ENCODE results near the gene HLA-DOB. TPM values are rescaled to one million over a fixed set of nuclear protein-coding genes. Genes with fewer than 3 reads are reported as not detected.

HLA-DOB gene
- total RNA-seq, result 1 to 10 TPM in 1 of 4 donors, not detected in 3; 5.7 TPM

DNA sequence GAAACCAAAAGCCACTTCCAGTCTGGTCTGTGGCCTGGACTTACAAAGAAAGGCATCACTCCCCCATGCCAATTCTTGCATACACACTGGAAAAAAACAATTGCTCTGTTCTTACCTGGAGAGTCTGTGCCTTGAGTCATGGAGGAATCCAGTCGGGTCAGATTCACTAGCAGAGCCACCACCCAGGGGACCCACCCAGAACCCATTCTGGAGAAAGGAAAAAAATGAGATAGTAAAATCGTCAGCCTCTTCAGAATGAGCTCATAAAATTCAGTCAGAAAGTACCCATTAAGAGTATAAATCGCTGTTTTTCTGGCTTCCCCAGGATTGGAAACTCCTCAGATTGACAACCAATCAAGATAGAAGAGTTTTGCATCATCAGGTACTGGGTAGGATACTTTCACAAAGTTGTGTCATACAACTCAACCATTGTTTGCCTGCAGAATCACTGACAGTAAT, at the start of gene HLA-DOB:
HLA-DOB (minus strand) TSS at position 257 of the 459 bp plus-strand sequence; CDS start at position 206, 51 bp downstream.
- H3K4me3 ChIP-seq, result peak within 1 kb of the TSS in 1 of 4 donors; percentile 29
- 24% methylated on average over 3 of the region's 3 CpGs; no CpG with 5 or more reads in 1 of the 2 donors for WGBS, 2 donors (ENCODE audit: low coverage in 1 of 2)

GRCh38 chr6:32865724-32866443, 49.1 kb upstream of the HLA-DOB start:
- Histone ChIP-seq H3K9me3 (no peaks in the 10 kb centered on the region), H3K4me1 (peaks cover 0 to 11% (median 1%) of the 10 kb centered on the region in 4 donors), H3K27me3 (peaks cover 8% of the 10 kb centered on the region), H3K4me3 (no peak overlapping the region), H3K36me3 (no peaks in the 10 kb centered on the region), H3K27ac (no peak overlapping the region)
- TF ChIP-seq POLR2A (IDR thresholded peaks at IDR 0.05) (no peak), POLR2AphosphoS5 (IDR thresholded peaks at IDR 0.05) (no peak), EP300 (IDR thresholded peaks at IDR 0.05; ENCODE audit: low read depth) (no peak)
- TF ChIP-seq, protein P1, sequence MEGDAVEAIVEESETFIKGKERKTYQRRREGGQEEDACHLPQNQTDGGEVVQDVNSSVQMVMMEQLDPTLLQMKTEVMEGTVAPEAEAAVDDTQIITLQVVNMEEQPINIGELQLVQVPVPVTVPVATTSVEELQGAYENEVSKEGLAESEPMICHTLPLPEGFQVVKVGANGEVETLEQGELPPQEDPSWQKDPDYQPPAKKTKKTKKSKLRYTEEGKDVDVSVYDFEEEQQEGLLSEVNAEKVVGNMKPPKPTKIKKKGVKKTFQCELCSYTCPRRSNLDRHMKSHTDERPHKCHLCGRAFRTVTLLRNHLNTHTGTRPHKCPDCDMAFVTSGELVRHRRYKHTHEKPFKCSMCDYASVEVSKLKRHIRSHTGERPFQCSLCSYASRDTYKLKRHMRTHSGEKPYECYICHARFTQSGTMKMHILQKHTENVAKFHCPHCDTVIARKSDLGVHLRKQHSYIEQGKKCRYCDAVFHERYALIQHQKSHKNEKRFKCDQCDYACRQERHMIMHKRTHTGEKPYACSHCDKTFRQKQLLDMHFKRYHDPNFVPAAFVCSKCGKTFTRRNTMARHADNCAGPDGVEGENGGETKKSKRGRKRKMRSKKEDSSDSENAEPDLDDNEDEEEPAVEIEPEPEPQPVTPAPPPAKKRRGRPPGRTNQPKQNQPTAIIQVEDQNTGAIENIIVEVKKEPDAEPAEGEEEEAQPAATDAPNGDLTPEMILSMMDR (IDR thresholded peaks at IDR 0.05), result no peak
- intact Hi-C loops (cut with DNase I; ENCODE audit: low total_unique reads) (loop anchor here (5.0 kb wide), 1 partner anchor 34 kb away; no protein-coding TSS in a partner anchor), in situ Hi-C loops (cut with MboI; ENCODE audit: low pct_ligation_motif_present in 1 of 4, low pct_unique_long_range_greater_than_20kb in 1 of 4, low sequenced_read_pairs in 3 of 4) (no loop called here)
- DNase-seq, result no peak
- WGBS, 2 donors (ENCODE audit: low coverage in 1 of 2), result 68 to 84% methylated on average over 4 to 10 of the region's 10 CpGs

More for the DNA sequence above, at the start of gene HLA-DOB:
- H3K27me3 ChIP-seq, result no peaks in the 10 kb centered on the region
- TF ChIP-seq, protein P1 (IDR thresholded peaks at IDR 0.05), result no peak
- TF ChIP-seq POLR2A (IDR thresholded peaks at IDR 0.05), result no peak
- TF ChIP-seq POLR2AphosphoS5 (IDR thresholded peaks at IDR 0.05), result no peak
- TF ChIP-seq EP300 (IDR thresholded peaks at IDR 0.05; ENCODE audit: low read depth), result no peak
- intact Hi-C loops (cut with DNase I; ENCODE audit: low total_unique reads) (no loop called here), in situ Hi-C loops (cut with MboI; ENCODE audit: low pct_ligation_motif_present in 1 of 4, low pct_unique_long_range_greater_than_20kb in 1 of 4, low sequenced_read_pairs in 3 of 4) (no loop called here)
- peak within 1 kb of the TSS in 3 of 4 donors; percentile 42 to 57 (median 52) for H3K27ac ChIP-seq
- DNase-seq, result no peak
- H3K4me1 ChIP-seq, result no peaks in the 10 kb centered on the region
- no peaks in the 10 kb centered on the region for H3K36me3 ChIP-seq
- H3K9me3 ChIP-seq, result no peaks in the 10 kb centered on the region

GRCh38 chr6:32862725-32863124, 45.9 kb upstream of the HLA-DOB start:
- intact Hi-C loops (cut with DNase I; ENCODE audit: low total_unique reads), result no loop called here
- in situ Hi-C loops (cut with MboI; ENCODE audit: low pct_ligation_motif_present in 1 of 4, low pct_unique_long_range_greater_than_20kb in 1 of 4, low sequenced_read_pairs in 3 of 4), result no loop called here

GRCh38 chr6:32860674-32861073, 43.9 kb upstream of the HLA-DOB start:
- Histone ChIP-seq H3K36me3 (peaks cover 0 to 17% (median 0%) of the 10 kb centered on the region in 4 donors), H3K4me3 (no peak overlapping the region), H3K4me1 (peaks cover 0 to 7% (median 0%) of the 10 kb centered on the region in 4 donors), H3K27ac (no peak overlapping the region), H3K27me3 (no peaks in the 10 kb centered on the region), H3K9me3 (no peaks in the 10 kb centered on the region)
- TF ChIP-seq POLR2AphosphoS5 (IDR thresholded peaks at IDR 0.05) (no peak), EP300 (IDR thresholded peaks at IDR 0.05; ENCODE audit: low read depth) (no peak), POLR2A (IDR thresholded peaks at IDR 0.05) (no peak)
- TF ChIP-seq, protein P1 (IDR thresholded peaks at IDR 0.05), result no peak
- DNase-seq, result no peak
- in situ Hi-C loops (cut with MboI; ENCODE audit: low pct_ligation_motif_present in 1 of 4, low pct_unique_long_range_greater_than_20kb in 1 of 4, low sequenced_read_pairs in 3 of 4) (no loop called here), intact Hi-C loops (cut with DNase I; ENCODE audit: low total_unique reads) (no loop called here)
- 81 to 91% methylated on average over 1 of the region's 1 CpG for WGBS, 2 donors (ENCODE audit: low coverage in 1 of 2)

More at GRCh38 chr6:32862725-32863124, 45.9 kb upstream of the HLA-DOB start:
- Histone ChIP-seq H3K9me3 (no peaks in the 10 kb centered on the region), H3K27me3 (no peaks in the 10 kb centered on the region), H3K36me3 (peaks cover 0 to 14% (median 0%) of the 10 kb centered on the region in 4 donors), H3K27ac (no peak overlapping the region), H3K4me3 (no peak overlapping the region), H3K4me1 (peaks cover 0 to 2% (median 0%) of the 10 kb centered on the region in 4 donors)
- DNase-seq, result no peak
- WGBS, 2 donors (ENCODE audit: low coverage in 1 of 2), result 79 to 82% methylated on average over 3 of the region's 3 CpGs
- no peak for TF ChIP-seq POLR2A (IDR thresholded peaks at IDR 0.05)
- no peak for TF ChIP-seq EP300 (IDR thresholded peaks at IDR 0.05; ENCODE audit: low read depth)
- no peak for TF ChIP-seq POLR2AphosphoS5 (IDR thresholded peaks at IDR 0.05)
- TF ChIP-seq, protein P1 (IDR thresholded peaks at IDR 0.05), result no peak
